GM18499 (cell line): ENCODE data around the gene NRN1L.

Source experiments
- ATAC-seq: cut with Tn5 transposase; IDR thresholded peaks from one replicate; pipeline ENCODE4 v1.9.1; 2021; ENCODE audit warnings: moderate number of reproducible peaks; ENCODE audit not compliant: insufficient read depth, unreplicated experiment

The NRN1L gene

DNA sequence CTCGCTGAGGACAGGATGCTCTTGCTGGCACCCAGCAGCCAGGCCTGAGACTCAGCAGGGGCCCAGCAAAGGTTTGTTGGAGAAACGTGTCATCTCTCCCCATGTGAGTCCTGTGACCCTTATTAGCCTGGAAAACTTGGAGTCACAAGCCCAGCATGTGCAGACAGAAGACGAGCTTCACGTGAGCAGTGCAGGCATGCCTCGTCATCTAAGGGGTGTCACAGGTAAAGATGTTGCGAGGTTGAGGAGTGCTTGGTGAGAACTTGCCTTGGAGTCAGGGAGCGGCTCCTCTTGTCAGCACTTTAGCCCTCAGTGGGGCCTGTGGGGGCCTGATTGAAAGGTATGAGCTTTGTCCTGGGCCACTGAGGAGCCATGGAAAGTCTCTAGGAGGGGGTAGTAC lies 49.1 kb downstream of the NRN1L start:
- ATAC-seq, result no peak

DNA sequence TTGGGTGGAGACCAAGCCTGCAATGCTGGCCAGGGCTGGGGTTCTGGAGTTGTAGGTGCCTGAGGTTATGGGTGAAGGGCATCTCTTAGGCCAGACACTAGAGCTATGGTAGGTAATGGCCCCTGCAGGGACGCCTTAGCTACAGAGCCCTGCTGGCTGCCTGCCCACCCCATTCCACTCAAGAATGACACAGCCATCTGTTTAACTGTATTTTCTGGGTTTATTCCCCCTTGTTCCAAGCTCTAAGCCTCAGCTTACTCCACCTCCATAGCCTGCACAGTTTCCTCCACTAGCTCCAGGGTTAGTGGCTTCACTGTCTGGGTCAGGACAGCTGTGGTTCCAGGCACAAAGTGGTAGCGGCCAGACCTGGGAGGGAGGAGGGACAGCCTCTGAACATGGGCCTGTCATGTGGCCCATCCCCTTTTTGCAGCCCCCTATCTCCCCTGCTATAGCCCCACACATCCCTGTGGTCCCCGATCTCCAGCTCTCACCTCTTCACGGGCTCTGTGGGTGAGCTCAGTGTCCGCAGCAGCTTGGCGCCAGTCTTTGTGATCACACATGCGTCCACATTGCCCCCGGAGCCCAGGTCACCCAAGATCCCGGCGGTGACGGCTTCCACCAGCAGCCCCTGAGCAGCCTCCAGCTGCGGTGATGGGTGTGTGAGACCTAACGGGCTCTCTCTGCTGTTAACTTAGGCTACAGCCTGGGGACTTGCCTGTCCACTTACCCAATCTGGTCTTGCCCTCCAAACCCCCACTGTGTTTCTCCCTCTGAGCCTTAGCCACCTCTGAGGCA lies 49.8 kb downstream of the NRN1L start:
- no peak for ATAC-seq

DNA sequence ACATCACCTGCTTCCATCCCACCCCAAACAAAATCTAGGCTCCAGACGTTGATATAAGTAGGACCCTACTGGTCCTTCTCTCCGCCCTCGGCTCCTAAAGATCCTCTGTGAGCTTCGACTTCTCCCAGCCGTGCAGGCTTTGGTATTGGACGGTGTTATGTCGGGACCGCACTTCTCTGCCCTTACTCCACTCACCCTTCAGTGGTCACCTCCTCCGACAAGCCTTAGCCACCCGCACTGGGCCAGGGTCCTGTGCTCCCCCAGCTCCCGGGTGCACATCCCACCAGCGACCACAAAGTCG lies 50.4 kb downstream of the NRN1L start:
- ATAC-seq, result no peak

DNA sequence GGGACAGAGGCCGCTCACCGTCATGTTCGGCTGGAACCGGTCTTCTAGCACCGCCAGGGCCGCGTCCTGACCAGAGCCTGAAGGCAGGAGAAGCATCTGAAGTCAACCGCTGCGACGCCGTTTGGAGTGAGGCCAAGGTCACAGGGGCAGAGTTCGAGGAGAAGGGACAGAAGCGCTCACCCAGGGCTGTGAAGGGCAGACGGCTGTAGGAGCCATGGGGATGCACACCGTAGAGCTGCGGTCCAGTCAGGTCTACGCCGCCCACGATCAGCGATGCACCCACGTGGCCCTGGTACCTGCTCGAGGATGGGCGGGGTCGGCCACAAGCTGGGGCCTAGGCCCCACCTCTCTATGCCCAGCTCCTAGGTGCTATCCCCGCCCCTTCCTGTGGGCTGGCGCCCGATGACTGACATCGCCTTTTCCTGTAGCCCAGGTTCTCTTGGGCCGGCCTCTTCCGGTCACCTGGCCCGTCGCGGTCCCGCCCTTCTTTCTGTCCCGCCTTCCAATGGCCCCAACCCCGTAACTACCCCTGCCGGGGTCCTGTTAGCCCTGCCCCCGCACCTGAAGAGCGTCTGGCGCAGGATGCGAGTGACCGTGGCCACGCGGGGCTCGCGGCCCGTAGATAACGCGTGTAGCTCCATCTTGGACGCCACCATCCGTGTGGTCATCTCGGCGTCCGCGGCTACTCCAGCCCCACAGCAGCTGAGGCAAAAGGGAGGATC lies 50.9 kb downstream of the NRN1L start:
- ATAC-seq, result peak; percentile 51
